Activated T-helper 17 cell treated with anti-CD3 and anti-CD28 coated beads, Interleukin-2, amount 50 U/mL, for 72 hours (primary cell): ENCODE data around the gene NRXN3. TPM values are rescaled to one million over a fixed set of nuclear protein-coding genes. Genes with fewer than 3 reads are reported as not detected.

ENCODE experiments used
- ATAC-seq: fragments of 150-1000 bp; cut with Tn5 transposase; replicated peaks from 2 replicates; pipeline ENCODE4 v1.10.0; 2021; ENCODE audit warnings: mild to moderate bottlenecking, moderate library complexity
- H3K27ac Mint-ChIP-seq: one replicate; pipeline ENCODE4 v1.8.0; 2022; ENCODE audit warnings: mixed read lengths
- H3K27me3 Mint-ChIP-seq: one replicate; pipeline ENCODE4 v1.8.0; 2022; ENCODE audit warnings: mixed read lengths
- H3K36me3 Mint-ChIP-seq: one replicate; pipeline ENCODE4 v1.8.0; 2022; ENCODE audit warnings: low read depth, mild to moderate bottlenecking, mixed read lengths
- H3K4me1 Mint-ChIP-seq: one replicate; pipeline ENCODE4 v1.8.0; 2022; ENCODE audit warnings: mixed read lengths
- H3K4me3 Mint-ChIP-seq: one replicate; pipeline ENCODE4 v1.8.0; 2022; ENCODE audit warnings: mild to moderate bottlenecking, mixed read lengths
- H3K9me3 Mint-ChIP-seq: one replicate; pipeline ENCODE4 v1.8.0; 2022; ENCODE audit warnings: mixed read lengths
- total RNA-seq, 2 donors: library from RNA; stranded (reverse); gene quantifications; one replicate each; pipeline ENCODE4 v1.2.3, GENCODE V29; 2022

Gene NRXN3
- total RNA-seq, 2 donors from 2014 or later: not detected

GRCh38 chr14:79473651-79474050, 1303.5 kb downstream of the NRXN3 start:
- H3K27ac Mint-ChIP-seq: no peak overlapping the region
- H3K4me3 Mint-ChIP-seq: no peak overlapping the region
- peaks cover 8% of the 10 kb centered on the region for H3K9me3 Mint-ChIP-seq
- no peaks in the 10 kb centered on the region for H3K4me1 Mint-ChIP-seq
- no peaks in the 10 kb centered on the region for H3K27me3 Mint-ChIP-seq
- H3K36me3 Mint-ChIP-seq: no peaks in the 10 kb centered on the region
- no peak for ATAC-seq

- H3K4me3 Mint-ChIP-seq: no peak overlapping the region
- no peaks in the 10 kb centered on the region for H3K4me1 Mint-ChIP-seq
- no peak for ATAC-seq
- H3K27ac Mint-ChIP-seq: no peak overlapping the region
- H3K36me3 Mint-ChIP-seq: no peaks in the 10 kb centered on the region
- H3K9me3 Mint-ChIP-seq: peaks cover 3% of the 10 kb centered on the region
- no peaks in the 10 kb centered on the region for H3K27me3 Mint-ChIP-seq
Observed at GRCh38 chr14:79475887-79476532, 1305.8 kb downstream of the NRXN3 start.

GRCh38 chr14:79476552-79476951, 1306.4 kb downstream of the NRXN3 start:
- Mint-ChIP-seq H3K4me3 (no peak overlapping the region), H3K36me3 (no peaks in the 10 kb centered on the region), H3K9me3 (peaks cover 7% of the 10 kb centered on the region), H3K27ac (no peak overlapping the region), H3K4me1 (no peaks in the 10 kb centered on the region), H3K27me3 (no peaks in the 10 kb centered on the region)
- no peak for ATAC-seq

- Mint-ChIP-seq H3K27ac (no peak overlapping the region), H3K4me3 (no peak overlapping the region), H3K4me1 (no peaks in the 10 kb centered on the region), H3K36me3 (no peaks in the 10 kb centered on the region), H3K27me3 (no peaks in the 10 kb centered on the region), H3K9me3 (peaks cover 11% of the 10 kb centered on the region)
- ATAC-seq: no peak
Observed at GRCh38 chr14:79480212-79480611, 1310.0 kb downstream of the NRXN3 start.

GRCh38 chr14:79482825-79483224, 1312.7 kb downstream of the NRXN3 start:
- peaks cover 15% of the 10 kb centered on the region for H3K9me3 Mint-ChIP-seq
- H3K36me3 Mint-ChIP-seq: no peaks in the 10 kb centered on the region
- no peaks in the 10 kb centered on the region for H3K4me1 Mint-ChIP-seq
- no peak overlapping the region for H3K4me3 Mint-ChIP-seq
- no peak overlapping the region for H3K27ac Mint-ChIP-seq
- H3K27me3 Mint-ChIP-seq: no peaks in the 10 kb centered on the region
- no peak for ATAC-seq

GRCh38 chr14:79483477-79484388, 1313.6 kb downstream of the NRXN3 start:
- Mint-ChIP-seq H3K36me3 (no peaks in the 10 kb centered on the region), H3K27ac (no peak overlapping the region), H3K9me3 (peaks cover 19% of the 10 kb centered on the region), H3K4me1 (no peaks in the 10 kb centered on the region), H3K4me3 (no peak overlapping the region), H3K27me3 (no peaks in the 10 kb centered on the region)
- no peak for ATAC-seq

- ATAC-seq: no peak
Observed at GRCh38 chr14:79487632-79488031, 1317.5 kb downstream of the NRXN3 start.

GRCh38 chr14:79491161-79491560, 1321.0 kb downstream of the NRXN3 start:
- Mint-ChIP-seq H3K4me3 (no peak overlapping the region), H3K9me3 (peaks cover 13% of the 10 kb centered on the region), H3K4me1 (no peaks in the 10 kb centered on the region), H3K27me3 (no peaks in the 10 kb centered on the region), H3K27ac (no peak overlapping the region), H3K36me3 (no peaks in the 10 kb centered on the region)
- no peak for ATAC-seq

More at GRCh38 chr14:79487632-79488031, 1317.5 kb downstream of the NRXN3 start:
- Mint-ChIP-seq H3K27ac (no peak overlapping the region), H3K9me3 (peaks cover 13% of the 10 kb centered on the region), H3K4me3 (no peak overlapping the region), H3K36me3 (no peaks in the 10 kb centered on the region), H3K4me1 (no peaks in the 10 kb centered on the region), H3K27me3 (no peaks in the 10 kb centered on the region)

- Mint-ChIP-seq H3K27me3 (no peaks in the 10 kb centered on the region), H3K4me1 (no peaks in the 10 kb centered on the region), H3K9me3 (peaks cover 12% of the 10 kb centered on the region), H3K4me3 (no peak overlapping the region), H3K36me3 (no peaks in the 10 kb centered on the region), H3K27ac (no peak overlapping the region)
- no peak for ATAC-seq
Observed at GRCh38 chr14:79493081-79493645, 1323.0 kb downstream of the NRXN3 start.

- H3K4me3 Mint-ChIP-seq: no peak overlapping the region
- no peaks in the 10 kb centered on the region for H3K27me3 Mint-ChIP-seq
- peaks cover 10% of the 10 kb centered on the region for H3K9me3 Mint-ChIP-seq
- ATAC-seq: no peak
- H3K4me1 Mint-ChIP-seq: no peaks in the 10 kb centered on the region
- no peak overlapping the region for H3K27ac Mint-ChIP-seq
- no peaks in the 10 kb centered on the region for H3K36me3 Mint-ChIP-seq
Observed at GRCh38 chr14:79496701-79497100, 1326.5 kb downstream of the NRXN3 start.

GRCh38 chr14:79500489-79500888, 1330.3 kb downstream of the NRXN3 start:
- no peaks in the 10 kb centered on the region for H3K27me3 Mint-ChIP-seq
- no peaks in the 10 kb centered on the region for H3K36me3 Mint-ChIP-seq
- peaks cover 20% of the 10 kb centered on the region for H3K9me3 Mint-ChIP-seq
- H3K27ac Mint-ChIP-seq: no peak overlapping the region
- no peaks in the 10 kb centered on the region for H3K4me1 Mint-ChIP-seq
- no peak for ATAC-seq
- H3K4me3 Mint-ChIP-seq: no peak overlapping the region

- Mint-ChIP-seq H3K4me1 (no peaks in the 10 kb centered on the region), H3K27me3 (no peaks in the 10 kb centered on the region), H3K27ac (no peak overlapping the region), H3K9me3 (peaks cover 20% of the 10 kb centered on the region), H3K36me3 (no peaks in the 10 kb centered on the region), H3K4me3 (no peak overlapping the region)
- ATAC-seq: no peak
Observed at GRCh38 chr14:79502136-79502750, 1332.1 kb downstream of the NRXN3 start.

GRCh38 chr14:79502751-79503148, 1332.6 kb downstream of the NRXN3 start:
- no peaks in the 10 kb centered on the region for H3K27me3 Mint-ChIP-seq
- H3K36me3 Mint-ChIP-seq: no peaks in the 10 kb centered on the region
- H3K9me3 Mint-ChIP-seq: peaks cover 20% of the 10 kb centered on the region
- no peaks in the 10 kb centered on the region for H3K4me1 Mint-ChIP-seq
- no peak for ATAC-seq
- no peak overlapping the region for H3K27ac Mint-ChIP-seq
- no peak overlapping the region for H3K4me3 Mint-ChIP-seq

- H3K9me3 Mint-ChIP-seq: peaks cover 3% of the 10 kb centered on the region
- no peak for ATAC-seq
- H3K36me3 Mint-ChIP-seq: no peaks in the 10 kb centered on the region
- no peaks in the 10 kb centered on the region for H3K27me3 Mint-ChIP-seq
- H3K27ac Mint-ChIP-seq: no peak overlapping the region
- no peak overlapping the region for H3K4me3 Mint-ChIP-seq
- no peaks in the 10 kb centered on the region for H3K4me1 Mint-ChIP-seq
Observed at GRCh38 chr14:79510659-79511058, 1340.5 kb downstream of the NRXN3 start.
